ENCODE data around the gene CDH1.

The CDH1 gene

DNA sequence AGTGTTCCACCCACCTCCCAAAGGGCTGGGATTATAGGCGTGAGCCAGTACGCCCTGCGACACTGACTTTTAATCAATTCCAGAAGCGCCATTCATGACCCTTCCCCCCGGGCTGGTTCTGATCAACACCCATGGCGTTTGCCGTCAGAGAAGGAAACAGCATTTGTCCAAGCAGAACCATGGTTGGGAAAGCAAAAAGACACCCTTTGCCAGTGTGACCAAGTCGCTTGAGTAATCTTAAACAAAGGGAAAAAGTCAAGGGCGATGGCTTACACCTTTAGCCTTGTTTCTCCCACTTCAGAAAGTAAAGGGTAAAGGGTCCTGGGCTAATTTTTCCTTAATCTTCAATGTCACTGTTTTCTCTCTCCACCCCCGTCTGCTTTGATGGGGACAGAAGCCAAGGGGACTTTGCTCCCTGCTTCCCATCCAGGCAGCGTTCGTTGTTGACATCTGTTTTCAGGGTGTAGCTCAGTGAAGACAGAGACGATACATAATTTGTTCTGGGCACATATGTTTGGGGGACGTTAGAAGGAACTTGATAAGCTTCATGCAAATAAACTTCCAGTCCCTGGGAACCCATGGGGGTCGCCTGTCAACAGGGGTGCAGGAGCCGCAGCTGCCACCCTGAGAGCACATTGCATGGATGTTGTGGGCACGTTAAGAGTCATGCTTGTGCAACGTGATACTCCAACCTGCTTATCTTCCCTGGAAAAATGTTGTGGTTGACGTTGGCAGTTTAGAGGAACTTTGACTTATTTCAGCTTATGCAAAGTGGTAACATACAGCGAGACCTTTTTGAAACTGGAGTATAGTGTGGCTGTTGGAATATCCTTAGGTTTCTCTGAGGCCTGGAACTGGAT lies 55.6 kb downstream of the CDH1 start:
- DNase-seq: no peak

DNA sequence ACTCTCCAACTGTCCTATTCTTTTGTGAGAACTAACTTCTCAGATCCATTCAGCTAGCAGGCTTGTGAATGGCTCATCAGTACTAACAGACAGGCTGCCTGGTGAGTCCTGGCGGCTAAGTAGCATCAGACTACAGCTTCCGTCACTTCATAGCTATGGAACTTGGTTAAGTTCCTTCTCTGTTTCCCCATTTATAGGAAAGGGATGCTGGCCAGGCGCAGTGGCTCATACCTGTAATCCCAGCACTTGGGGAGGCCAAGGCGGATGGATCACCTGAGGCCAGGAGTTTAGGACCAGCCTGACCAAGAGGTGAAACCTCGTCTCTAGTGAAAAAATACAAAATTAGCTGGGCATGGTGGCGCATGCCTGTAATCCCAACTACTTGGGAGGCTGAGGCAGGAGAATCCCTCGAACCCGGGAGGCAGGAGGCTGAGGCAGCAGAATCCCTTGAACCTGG lies 56.3 kb downstream of the CDH1 start:
- DNase-seq: no peak

DNA sequence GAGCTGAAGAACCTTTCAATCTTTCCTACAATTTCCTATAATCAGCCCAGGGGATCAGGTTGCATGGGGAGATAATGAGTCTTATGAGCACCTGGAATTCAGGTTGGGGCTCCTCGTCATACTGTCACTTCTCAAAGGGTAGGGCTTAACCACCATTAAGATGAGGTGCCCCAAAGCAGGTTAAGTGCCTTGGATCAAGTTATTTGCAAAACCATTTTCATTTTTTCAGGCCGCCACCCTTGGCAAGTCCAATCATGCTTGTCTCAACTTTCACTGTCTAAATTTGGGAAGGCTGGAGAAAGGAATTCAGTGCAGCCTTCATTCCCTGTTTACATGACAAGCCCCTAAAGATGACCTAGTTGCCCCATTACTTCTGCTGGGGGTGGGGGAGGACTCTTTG lies 61.3 kb downstream of the CDH1 start:
- peak; percentile 9 for DNase-seq

DNA sequence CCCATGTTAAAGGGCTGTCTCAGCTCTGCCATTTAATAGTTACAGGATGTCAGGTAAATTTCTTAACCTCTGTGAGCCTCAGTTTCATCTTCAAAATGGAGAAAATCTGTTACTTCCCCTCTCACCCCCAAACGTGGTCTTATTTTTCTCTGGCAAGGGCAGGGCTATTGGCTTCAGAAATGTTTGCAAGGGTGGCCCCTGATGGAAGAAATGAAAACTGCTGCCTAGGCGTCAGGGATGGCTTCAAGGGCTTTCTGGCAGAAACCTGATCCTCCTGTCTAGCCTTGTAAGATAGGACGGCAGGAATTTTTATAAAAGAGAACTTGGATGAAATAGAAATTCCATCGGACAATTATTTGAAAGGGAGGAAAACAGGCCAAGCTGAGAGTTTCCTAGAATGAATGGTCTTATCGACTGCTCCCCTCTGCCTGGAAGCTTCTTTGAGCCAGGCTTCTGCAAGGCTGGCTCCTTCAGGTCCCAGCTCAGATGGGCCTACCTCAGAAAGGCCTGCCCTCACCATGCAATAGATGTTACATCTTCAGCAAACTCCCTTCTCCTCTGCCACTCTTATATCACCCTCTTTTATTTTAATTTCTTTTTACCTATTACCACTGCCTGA lies 63.3 kb downstream of the CDH1 start:
- no peak for DNase-seq

DNA sequence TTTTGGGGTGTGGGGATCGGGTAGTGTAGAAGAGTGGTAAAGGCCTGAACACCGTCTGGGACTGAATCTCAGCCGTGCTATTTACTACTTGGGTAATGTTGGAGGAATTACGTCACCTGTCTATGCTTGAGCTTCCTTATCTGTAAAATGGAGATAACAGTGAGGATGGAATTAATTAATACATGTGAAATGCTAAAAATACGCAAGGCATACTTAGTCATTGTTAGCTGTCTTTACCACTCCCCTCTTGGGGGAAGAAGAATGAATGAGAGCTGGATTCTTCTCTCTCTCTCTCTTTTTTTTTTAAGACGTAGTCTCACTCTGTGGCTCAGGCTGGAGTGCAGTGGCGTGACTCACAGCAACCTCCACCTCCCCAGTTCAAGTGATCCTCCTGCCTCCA lies 65.1 kb downstream of the CDH1 start:
- DNase-seq: no peak

DNA sequence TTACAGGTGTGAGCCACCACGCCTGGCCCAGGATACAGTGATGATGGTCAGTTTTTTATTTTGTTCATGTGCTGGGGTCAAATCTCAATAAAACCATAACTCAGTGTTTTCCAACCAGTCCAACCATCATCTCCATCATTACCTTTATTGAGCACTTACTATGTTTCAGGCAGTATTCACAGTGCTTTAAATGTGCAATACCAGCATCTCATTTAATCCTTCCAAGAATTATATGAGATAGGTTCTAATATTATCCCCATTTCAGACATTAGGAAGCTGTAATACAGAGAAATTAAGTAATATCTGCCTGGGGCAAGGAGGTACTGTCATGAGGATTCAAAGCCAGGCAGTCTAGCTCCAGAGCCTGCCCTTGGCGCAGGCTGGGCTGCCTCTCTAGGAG lies 69.3 kb downstream of the CDH1 start:
- no peak for DNase-seq

DNA sequence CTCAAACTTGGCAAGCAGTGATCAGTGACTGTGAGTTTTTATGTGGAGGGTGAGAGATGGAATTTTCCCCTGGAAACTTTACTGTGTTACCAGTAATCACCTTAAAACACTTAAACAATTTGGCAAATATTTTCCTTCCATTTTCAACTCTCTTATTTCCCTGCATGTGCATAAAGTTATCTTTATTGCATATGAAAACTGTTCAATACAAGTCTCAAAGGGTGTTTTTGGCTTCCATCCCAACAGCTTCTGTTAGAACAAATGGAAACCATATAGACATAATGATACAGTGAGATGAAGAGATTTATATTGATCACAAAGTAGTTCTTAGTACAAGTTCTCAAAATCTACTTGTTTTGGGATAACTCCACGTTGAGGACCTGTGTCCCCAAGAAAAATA lies 69.9 kb downstream of the CDH1 start:
- DNase-seq: no peak

GRCh38 chr16:68814516-68814915 lies 77.4 kb downstream of the CDH1 start:
- DNase-seq: no peak

DNA sequence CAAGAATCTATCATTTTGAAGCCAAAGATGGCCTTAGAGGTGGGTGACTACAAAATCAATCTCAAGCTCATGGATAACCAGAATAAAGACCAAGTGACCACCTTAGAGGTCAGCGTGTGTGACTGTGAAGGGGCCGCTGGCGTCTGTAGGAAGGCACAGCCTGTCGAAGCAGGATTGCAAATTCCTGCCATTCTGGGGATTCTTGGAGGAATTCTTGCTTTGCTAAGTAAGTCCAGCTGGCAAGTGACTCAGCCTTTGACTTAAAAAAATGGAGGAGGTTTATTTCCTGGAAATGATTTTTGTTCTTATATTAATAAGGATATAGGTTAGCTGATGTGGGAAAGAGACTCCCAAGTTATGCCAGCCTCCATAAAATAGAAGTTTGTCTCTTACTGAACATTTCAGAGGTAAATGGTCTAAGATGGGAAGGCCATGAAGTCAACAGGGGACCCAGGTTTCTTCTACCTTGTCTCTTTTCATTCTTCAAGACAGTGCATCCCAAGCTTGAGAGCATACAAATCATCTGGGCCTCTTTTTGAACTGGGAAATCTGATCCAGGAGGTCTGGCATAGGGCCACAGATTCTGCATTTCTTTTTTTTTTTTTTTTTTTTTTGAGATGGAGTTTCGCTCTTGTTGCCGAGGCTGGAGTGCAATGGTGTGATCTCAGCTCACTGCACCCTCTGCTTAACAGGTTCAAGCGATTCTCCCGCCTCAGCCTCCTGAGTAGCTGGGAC lies 86.5 kb downstream of the CDH1 start:
- no peak for DNase-seq

DNA sequence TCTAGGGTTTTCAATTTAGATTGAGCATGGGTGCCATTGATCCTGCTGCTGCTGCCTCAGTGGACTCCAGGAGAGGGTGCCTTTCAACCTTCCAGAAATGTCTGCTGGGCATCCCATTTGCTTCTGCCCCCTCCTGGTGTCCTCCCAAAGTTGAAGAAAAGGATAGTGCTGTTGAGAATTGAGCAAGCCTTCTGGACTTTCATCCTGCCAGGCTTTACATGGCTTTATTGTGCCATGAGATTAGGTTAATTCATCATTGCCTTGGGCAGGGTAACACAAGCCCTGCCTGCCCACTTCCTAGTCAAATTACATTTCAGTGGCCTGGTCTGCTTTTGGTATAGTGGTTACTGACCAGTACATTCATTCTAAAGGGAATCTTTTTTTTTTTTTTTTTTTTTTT lies 88.3 kb downstream of the CDH1 start:
- DNase-seq: no peak

- no peak for DNase-seq
These were observed 89.6 kb downstream of the CDH1 start for GRCh38 chr16:68826652-68827051.

GRCh38 chr16:68833251-68833650 lies 96.2 kb downstream of the CDH1 start:
- no peak for DNase-seq

DNA sequence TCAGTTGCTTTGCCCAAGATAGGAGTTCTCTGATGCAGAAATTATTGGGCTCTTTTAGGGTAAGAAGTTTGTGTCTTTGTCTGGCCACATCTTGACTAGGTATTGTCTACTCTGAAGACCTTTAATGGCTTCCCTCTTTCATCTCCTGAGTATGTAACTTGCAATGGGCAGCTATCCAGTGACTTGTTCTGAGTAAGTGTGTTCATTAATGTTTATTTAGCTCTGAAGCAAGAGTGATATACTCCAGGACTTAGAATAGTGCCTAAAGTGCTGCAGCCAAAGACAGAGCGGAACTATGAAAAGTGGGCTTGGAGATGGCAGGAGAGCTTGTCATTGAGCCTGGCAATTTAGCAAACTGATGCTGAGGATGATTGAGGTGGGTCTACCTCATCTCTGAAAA lies 97.5 kb downstream of the CDH1 start:
- no peak for DNase-seq

GRCh38 chr16:68835970-68836369 lies 98.9 kb downstream of the CDH1 start:
- no peak for DNase-seq

- no peak for DNase-seq
These were observed 102.7 kb downstream of the CDH1 start for GRCh38 chr16:68839831-68840230.

DNA sequence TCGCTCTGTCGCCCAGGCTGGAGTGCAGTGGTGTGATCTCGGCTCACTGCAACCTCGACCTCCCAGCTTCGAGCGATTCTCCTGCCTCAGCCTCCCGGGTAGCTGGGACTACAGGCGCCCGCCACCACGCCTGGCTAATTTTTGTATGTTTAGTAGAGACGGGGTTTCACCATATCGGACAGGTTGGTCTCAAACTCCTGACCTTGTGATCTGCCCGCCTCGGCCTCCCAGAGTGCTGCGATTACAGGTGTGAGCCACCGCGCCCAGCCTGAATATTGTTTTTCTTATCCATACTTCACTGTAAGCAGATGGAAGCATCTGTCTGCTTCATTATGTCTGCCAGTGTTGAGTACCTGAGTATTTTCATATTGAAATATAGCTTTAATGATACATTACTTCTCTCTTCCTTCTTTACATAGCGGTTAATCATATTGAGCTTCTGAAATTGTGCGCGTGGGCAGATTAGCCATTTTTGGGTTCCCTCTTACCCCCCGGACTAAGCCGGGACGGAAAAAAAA lies 105.9 kb downstream of the CDH1 start:
- DNase-seq: peak; percentile 24

DNA sequence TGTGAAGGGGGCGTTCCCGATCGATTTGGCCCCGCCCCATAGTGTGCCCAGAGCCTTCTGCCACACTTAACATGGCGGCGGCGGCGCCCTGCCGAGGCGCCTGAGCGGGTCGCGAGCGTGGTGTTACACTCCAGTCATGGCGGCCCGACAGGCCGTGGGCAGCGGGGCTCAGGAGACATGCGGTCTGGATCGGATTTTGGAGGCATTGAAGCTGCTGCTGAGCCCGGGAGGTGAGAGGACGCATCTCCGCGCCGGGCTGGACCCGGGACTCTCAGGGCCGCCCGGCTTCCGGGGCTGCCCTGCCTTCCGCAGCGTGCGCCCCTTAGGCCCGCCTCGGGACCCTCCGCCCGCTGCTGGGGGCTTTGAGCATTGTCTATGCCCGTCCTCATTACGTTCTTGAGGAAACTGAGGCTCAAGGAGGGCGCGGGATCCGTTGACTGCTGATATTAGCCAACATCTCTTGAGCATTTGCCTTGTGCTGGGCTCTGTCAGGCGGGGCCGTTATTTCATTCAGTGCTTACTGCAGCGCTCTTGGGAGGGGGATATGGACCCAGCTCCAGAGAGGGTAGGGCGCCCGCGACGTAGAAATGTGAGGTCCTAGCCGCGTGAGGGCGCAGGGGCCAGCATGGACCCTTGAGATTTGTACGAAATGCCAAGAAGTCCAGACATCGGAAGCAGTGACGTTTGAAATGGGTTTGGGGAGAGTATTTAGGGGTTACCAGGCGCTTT lies 106.6 kb downstream of the CDH1 start, which contains the start of gene TANGO6:
TANGO6 (plus strand) TSS at position 50 of the 729 bp plus-strand sequence; CDS start at position 137, 87 bp downstream.
- peak; percentile 7 for DNase-seq

DNA sequence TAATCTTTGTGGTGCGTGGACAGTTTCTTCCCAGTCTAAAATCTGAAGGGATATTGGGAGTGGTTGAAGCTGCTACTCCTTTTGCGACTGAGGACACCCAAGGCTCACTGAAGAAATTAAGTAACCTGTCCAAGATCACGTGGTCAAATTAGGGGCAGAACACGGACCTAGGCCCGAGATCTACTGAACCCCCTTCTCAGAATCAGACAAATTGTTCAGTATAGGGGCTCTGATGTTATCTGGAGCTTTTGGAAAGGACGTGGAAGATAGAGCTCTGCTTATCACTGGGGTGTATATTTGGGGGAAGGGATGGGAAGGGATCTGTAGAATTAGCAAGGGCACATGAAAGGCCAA lies 107.1 kb downstream of the CDH1 start:
- DNase-seq: no peak

DNA sequence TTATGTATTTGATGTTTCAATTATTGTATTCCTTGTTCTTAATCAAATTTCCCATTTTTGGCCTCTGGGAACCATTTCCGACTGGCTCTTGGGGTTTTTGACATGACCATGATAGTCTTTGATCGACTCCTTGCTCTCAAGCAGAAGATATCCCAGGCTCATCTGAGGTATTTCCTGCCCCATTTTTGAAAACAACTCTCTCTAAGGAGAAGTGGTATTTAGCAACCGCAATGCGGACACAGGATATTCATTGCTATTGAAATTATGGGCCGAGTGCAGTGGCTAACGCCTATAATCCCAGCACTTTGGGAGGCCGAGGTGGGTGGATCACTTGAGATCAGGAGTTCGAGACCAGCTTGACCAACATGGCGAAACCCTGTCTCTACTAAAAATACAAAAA lies 111.7 kb downstream of the CDH1 start:
- no peak for DNase-seq

DNA sequence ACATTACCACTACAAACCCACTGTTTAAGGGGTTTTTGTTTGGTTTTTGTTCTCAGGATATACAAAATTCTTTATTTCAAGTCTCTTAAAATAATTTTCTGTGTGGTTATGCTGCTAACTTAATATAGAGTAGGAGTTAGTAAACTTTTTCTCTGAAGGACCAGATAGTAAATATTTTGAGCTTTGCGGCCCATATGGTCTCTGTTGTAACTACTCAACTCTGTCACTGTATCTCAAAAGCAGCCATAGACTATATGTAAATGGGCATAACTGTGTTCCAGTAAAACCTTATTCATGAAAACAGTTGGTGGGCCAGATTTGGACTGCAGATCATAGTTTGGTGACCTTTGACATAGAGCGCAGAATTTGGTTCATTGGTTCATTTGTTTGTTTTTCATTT lies 113.4 kb downstream of the CDH1 start:
- no peak for DNase-seq

DNA sequence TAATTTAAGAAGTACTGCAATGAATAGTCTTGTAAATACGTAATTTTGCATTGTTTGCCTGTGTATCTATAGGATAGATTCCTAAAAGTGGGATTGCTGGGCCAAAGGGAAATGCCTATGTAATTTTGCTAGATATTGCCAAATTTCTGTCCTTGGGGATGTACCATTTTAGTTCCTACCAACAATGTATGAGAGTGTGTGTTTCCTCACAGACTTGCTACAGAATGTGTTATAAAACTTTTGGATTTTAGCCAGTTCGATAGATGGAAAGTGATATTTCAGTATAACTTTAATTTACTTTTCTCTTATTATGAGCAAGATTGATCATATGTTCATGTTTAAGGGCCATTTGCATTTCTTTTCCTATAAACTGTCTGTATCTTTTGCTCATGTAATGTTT lies 114.5 kb downstream of the CDH1 start:
- DNase-seq: no peak

GRCh38 chr16:68857479-68857878 lies 120.4 kb downstream of the CDH1 start:
- DNase-seq: no peak

- DNase-seq: no peak
These were observed 122.7 kb downstream of the CDH1 start for GRCh38 chr16:68859828-68860227.

Measured in NCI-H1436 treated with DMSO at 0.1 percent for 48 hours (cell line).